Pancreas (tissue), 10 donors: ENCODE measurements around the gene TUBGCP3. TPM values are rescaled to one million over a fixed set of nuclear protein-coding genes. Genes with fewer than 3 reads are reported as not detected.

Experiments used
- ATAC-seq, 4 donors: fragments of 200-7000 bp; cut with Tn5 transposase; one replicate each; pipeline versions ENCODE4 v1.8.0 to v1.9.1; 2020; ENCODE audit warnings: mild to moderate bottlenecking in 4 of 4, moderate library complexity in 4 of 4
- DNase-seq, 6 donors: peaks; one replicate each; pipeline ENCODE4 v3.0.0-alpha.2; 2020
- FAIRE-seq: peaks from 2 replicates; lab custom pipeline; 2012; peaks lifted over from hg19 to GRCh38; lab: Jason Lieb, UNC
- H3K27ac ChIP-seq, 4 donors: fragments of 200-600 bp; sonication (generic); 1 replicate in 3 of 4; 2 replicates in 1 of 4; pipeline versions ENCODE4 v1.5.0 to v1.8.0; 2020
- H3K27me3 ChIP-seq, 4 donors: fragments of 200-600 bp; one replicate each; pipeline ENCODE4 v1.8.0; 2021
- H3K36me3 ChIP-seq, 3 donors: fragments of 200-600 bp; sonication (generic) in 1 of 3; one replicate each; pipeline versions ENCODE4 v1.5.0 to v1.8.0; 2020 to 2021
- H3K4me1 ChIP-seq, 3 donors: fragments of 200-600 bp; one replicate each; pipeline ENCODE4 v1.8.0; 2021
- H3K4me3 ChIP-seq, 4 donors: fragments of 200-600 bp; sonication (generic) in 2 of 4; one replicate each; pipeline versions ENCODE4 v1.5.0 to v1.8.0; 2020 to 2021
- H3K9me3 ChIP-seq, 4 donors: fragments of 200-600 bp; one replicate each; pipeline ENCODE4 v1.8.0; 2021
- WGBS, 2 donors: extraction: QIAGEN DNeasy Blood & Tissue Kit; methylation state at CpG; one replicate each; pipeline ENCODE4 v1.1.7; 2013; 5-methylcytosine and 5-hydroxymethylcytosine counted together
- intact Hi-C, 3 donors: fragments of 100-400 bp; cut with DNase I; formaldehyde crosslinking; loops; one replicate each; pipeline versions ENCODE4 v1.11.1 to v1.14.2; 2022
- polyA plus RNA-seq, 2 donors: library from polyadenylated mRNA; stranded (reverse); fragments of 200-250 nt; gene quantifications; one replicate each; pipeline ENCODE4 v1.2.3, GENCODE V29; 2013
- total RNA-seq, 6 donors: library from RNA; stranded (reverse); fragmentation: NEBNext Ultra II Directional in 4 of 6; extraction: Animal tissue kit (Norgen Biotek cat#: 25700) in 4 of 6; gene quantifications; one replicate each; pipeline versions ENCODE4 v1.2.1 to v1.2.4, GENCODE V29; 2021 to 2023
- TF ChIP-seq, protein P1 (sequence below), 4 donors: fragments of 200-600 bp; sonication (generic) in 3 of 4; IDR thresholded peaks; one replicate each; pipeline versions ENCODE4 v1.5.0 to v1.8.0; 2021; ENCODE audit warnings: antibody characterized with exemption in 4 of 4
- donor health status: healthy with polysubstance abuse.
- donor health status: DM: no; HTN: no; CAD: no; lungs with moderate emphysema.
- donor health status: DM: no; HTN: no; CAD: no.
- donor health status: control.
- donor health status: control.
- donor health status: Bipolar disorder and iron deficiency.
- donor health status: DM: yes; HTN: yes; CAD: no.
- donor health status: DM: no; HTN: no; CAD: no.
- donor health status: DM: no; HTN: no; CAD: no.
- donor health status: DM: yes; HTN: yes; CAD: no.

The TUBGCP3 gene
- total and polyA plus RNA-seq, 8 donors: 6.3 to 20.2 (median 12.6) TPM

DNA sequence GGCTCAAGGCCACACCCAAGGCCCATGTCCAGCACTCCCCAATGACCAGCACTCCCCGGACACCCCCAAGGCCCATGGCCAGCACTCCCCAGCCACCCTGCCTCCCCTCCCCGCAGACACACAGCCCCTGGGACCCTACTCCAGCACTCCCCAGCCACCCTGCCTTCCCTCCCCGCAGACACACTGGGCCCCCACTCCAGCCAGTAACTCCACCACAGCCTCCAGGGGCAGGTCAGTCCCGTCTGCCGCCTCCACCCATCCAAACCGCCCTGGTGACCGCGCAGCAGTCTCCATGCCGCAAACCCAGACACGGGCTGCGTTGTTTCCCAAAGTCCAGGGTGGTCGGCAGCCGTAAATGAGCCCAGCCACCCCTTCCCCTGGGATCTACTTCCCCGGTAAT, 141.1 kb downstream of the TUBGCP3 start:
- intact Hi-C loops: no loop called here
- peak in 2 of 6 donors; percentile 49 to 64 for DNase-seq
- FAIRE-seq: no peak
- no peak for ATAC-seq
- TF ChIP-seq, protein P1, sequence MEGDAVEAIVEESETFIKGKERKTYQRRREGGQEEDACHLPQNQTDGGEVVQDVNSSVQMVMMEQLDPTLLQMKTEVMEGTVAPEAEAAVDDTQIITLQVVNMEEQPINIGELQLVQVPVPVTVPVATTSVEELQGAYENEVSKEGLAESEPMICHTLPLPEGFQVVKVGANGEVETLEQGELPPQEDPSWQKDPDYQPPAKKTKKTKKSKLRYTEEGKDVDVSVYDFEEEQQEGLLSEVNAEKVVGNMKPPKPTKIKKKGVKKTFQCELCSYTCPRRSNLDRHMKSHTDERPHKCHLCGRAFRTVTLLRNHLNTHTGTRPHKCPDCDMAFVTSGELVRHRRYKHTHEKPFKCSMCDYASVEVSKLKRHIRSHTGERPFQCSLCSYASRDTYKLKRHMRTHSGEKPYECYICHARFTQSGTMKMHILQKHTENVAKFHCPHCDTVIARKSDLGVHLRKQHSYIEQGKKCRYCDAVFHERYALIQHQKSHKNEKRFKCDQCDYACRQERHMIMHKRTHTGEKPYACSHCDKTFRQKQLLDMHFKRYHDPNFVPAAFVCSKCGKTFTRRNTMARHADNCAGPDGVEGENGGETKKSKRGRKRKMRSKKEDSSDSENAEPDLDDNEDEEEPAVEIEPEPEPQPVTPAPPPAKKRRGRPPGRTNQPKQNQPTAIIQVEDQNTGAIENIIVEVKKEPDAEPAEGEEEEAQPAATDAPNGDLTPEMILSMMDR (IDR thresholded peaks at IDR 0.05): no peak
- H3K4me1 ChIP-seq: peaks cover 0 to 7% (median 4%) of the 10 kb centered on the region in 3 donors
- H3K9me3 ChIP-seq: no peaks in the 10 kb centered on the region
- H3K4me3 ChIP-seq: no peak overlapping the region
- no peak overlapping the region for H3K27ac ChIP-seq
- H3K27me3 ChIP-seq: peaks cover 0 to 10% (median 0%) of the 10 kb centered on the region in 4 donors
- 86 to 94% methylated on average over 14 of the region's 14 CpGs for WGBS, 2 donors
- no peaks in the 10 kb centered on the region for H3K36me3 ChIP-seq

DNA sequence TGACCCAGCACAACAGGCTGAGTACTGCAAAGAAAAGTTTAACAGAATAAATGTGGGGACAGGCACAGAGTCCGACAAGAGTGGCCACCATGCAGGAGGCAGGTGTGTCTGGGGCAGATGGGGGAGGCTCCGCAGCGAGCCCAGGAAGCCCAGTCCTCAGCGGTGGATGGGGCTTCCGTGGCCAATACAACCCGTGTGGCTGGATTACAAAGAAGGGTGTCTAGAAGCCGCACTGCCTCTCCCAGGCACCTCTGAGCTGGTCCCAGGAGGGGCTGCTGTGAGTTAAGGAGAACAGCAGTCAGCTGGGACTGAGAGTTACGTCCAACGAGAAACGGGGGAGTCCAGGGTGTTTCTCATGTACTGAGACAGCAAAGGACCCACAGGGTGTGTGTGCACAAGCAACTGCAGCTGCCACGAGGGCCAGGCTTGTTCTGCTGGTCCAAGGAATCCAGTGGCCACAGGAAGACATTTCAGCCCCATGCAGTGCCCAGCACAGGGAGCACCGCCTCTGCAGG, 141.5 kb downstream of the TUBGCP3 start:
- Histone ChIP-seq H3K36me3 (no peaks in the 10 kb centered on the region), H3K27me3 (peaks cover 0 to 10% (median 0%) of the 10 kb centered on the region in 4 donors), H3K27ac (no peak overlapping the region), H3K4me3 (no peak overlapping the region), H3K4me1 (peaks cover 0 to 7% (median 4%) of the 10 kb centered on the region in 3 donors), H3K9me3 (no peaks in the 10 kb centered on the region)
- ATAC-seq (no peak), FAIRE-seq (no peak), DNase-seq (peak in 1 of 6 donors; percentile 33)
- TF ChIP-seq, protein P1 (IDR thresholded peaks at IDR 0.05): no peak
- 66 to 75% methylated on average over 12 of the region's 12 CpGs for WGBS, 2 donors
- intact Hi-C loops: no loop called here

DNA sequence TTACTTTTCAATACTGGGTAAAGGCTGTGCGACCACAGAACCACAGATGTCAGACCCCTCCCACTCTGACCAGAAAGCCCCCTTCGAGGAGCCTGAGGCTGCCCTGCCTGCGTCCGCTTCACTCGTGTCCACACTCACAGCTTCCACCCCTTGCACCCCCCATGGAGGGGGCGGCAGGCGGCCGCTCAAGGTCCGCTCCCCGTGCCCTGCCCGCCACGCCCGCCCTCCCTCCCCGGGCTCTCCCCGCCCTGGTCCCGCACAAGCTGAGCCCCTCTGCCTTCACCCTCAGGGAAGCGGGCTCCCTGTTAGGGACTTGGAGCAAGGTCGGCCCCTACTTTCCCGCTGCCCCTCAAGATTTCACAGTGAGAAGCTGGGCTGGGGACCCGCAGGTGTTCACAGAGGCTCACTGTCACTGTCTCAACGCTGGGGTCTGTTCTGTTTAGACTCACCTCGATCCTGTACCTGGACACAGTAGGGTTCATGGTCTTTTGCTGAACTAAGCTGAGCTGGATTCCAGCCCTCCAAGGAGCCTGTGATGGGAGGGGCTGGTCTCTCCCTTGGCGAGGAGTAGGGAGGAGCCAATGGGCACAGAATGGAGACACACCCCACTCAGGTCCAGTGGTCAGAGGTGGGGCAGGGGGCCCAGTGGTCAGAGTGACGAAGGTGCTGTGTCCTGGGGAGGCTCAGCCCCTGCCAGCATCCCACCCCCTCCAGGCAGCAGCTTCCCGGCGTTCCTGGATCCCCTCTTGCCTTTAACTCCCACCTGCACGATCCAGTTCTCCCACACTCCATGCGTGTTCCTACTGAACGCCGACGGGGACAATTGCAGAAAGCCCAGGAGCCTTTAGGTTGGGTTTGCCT, 142.3 kb downstream of the TUBGCP3 start:
- FAIRE-seq (no peak), ATAC-seq (no peak), DNase-seq (peak in 2 of 6 donors; percentile 47 to 50)
- Histone ChIP-seq H3K4me1 (peaks cover 0 to 4% (median 2%) of the 10 kb centered on the region in 3 donors), H3K9me3 (no peaks in the 10 kb centered on the region), H3K27ac (no peak overlapping the region), H3K27me3 (peaks cover 0 to 10% (median 0%) of the 10 kb centered on the region in 4 donors), H3K4me3 (no peak overlapping the region), H3K36me3 (no peaks in the 10 kb centered on the region)
- TF ChIP-seq, protein P1 (IDR thresholded peaks at IDR 0.05): no peak
- WGBS, 2 donors: 47 to 54% methylated on average over 27 to 31 of the region's 31 CpGs
- intact Hi-C loops: no loop called here

DNA sequence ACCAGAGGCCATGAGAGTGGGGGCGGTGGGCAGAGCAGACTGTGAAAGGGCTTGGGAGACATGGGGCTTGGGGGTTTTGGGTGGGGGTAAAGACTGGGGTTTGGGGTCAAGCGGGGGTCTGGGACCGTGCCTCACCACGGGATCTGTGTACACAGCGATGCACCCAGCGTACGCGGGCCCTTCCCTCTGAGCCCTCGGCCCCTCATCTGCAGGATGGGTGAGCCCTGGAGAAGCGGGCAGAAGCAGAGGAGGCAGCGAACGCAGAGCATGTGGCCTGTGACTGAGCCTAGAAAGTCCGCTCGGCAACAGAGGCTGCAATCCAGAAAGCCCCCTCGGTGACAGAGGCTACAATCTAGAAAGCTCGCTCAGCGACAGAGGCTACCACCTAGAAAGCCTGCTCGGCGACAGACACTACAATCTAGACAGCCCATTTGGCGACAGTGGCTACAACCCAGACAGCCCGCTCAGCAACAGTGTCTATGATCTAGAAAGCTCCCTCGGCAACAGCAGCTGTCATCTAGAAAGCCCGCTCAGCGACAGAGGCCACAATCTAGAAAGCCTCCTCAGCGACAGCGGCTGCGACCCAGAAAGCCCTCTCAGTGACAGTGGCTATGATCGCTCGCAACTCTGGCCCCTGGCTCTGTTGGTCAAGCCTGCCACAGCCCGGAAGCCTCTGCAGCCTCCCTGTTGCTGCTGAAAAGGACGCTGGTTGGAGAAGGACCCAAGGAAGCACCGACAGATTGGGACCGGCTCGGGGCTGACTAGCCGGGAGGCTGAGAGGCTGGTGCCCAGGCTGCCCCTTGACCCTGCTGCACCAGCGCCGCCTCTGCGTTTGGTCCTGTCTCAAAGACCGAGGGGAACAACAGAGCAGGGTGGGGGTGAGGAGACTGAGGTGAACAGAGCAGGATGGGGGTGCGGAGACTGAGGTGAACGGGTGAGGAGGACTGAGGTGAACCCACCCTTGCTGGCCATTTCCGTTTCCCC, 143.2 kb downstream of the TUBGCP3 start:
- intact Hi-C loops: loop anchor here in 2 of 3 donors (5.0 kb wide), 2 partner anchors 967 to 972 kb away; no protein-coding TSS in a partner anchor
- Histone ChIP-seq H3K27me3 (peaks cover 0 to 10% (median 0%) of the 10 kb centered on the region in 4 donors), H3K4me1 (no peaks in the 10 kb centered on the region), H3K9me3 (no peaks in the 10 kb centered on the region), H3K4me3 (no peak overlapping the region), H3K36me3 (no peaks in the 10 kb centered on the region), H3K27ac (no peak overlapping the region)
- ATAC-seq (no peak), FAIRE-seq (no peak), DNase-seq (peak in 2 of 6 donors; percentile 51 to 58)
- TF ChIP-seq, protein P1 (IDR thresholded peaks at IDR 0.05): no peak
- WGBS, 2 donors: 59 to 68% methylated on average over 40 to 42 of the region's 42 CpGs
